Fibroblast of lung (primary cell): Measurements from ENCODE around the gene HSD3B2. TPM values are rescaled to one million over a fixed set of nuclear protein-coding genes. Genes with fewer than 3 reads are reported as not detected.

Experiments used
- DNase-seq, 2 donors: peaks; one replicate each; pipeline versions ENCODE4 v3.0.0 to v3.0.0-alpha.2; 2010; ENCODE audit warnings: low read depth in 2 of 2
- H2AFZ ChIP-seq: 2 replicates; pipeline ENCODE4 v1.5.1; 2012; ENCODE audit warnings: low read length, control low read depth, inconsistent platforms
- H3K27ac ChIP-seq: 2 replicates; pipeline ENCODE4 v1.5.1; 2011; ENCODE audit warnings: low read length, control low read depth; ENCODE audit not compliant: insufficient read depth
- H3K27me3 ChIP-seq: 2 replicates; pipeline ENCODE4 v1.5.1; 2011; ENCODE audit warnings: mild to moderate bottlenecking, low read length; ENCODE audit not compliant: control insufficient read depth, insufficient read depth
- H3K36me3 ChIP-seq: 2 replicates; pipeline ENCODE4 v1.5.1; 2011; ENCODE audit warnings: low read length; ENCODE audit not compliant: control insufficient read depth, insufficient read depth
- H3K4me1 ChIP-seq: 2 replicates; pipeline ENCODE4 v1.5.1; 2011; ENCODE audit warnings: low read length; ENCODE audit not compliant: control insufficient read depth, insufficient read depth; ENCODE audit errors: extremely low read depth
- H3K4me2 ChIP-seq: 2 replicates; pipeline ENCODE4 v1.5.1; 2011; ENCODE audit warnings: low read length, control low read depth; ENCODE audit not compliant: insufficient read depth; ENCODE audit errors: extremely low read depth
- H3K4me3 ChIP-seq, 4 experiments: fragments of 200-600 bp in 1 of 4; sonication (generic) in 1 of 4; replicated peaks in 1 of 4; 2 replicates each; pipeline ENCODE4 v1.5.1; 2011 to 2016; ENCODE audit warnings: low read length in 4 of 4, low read depth in 3 of 4, mild to moderate bottlenecking in 3 of 4, control low read depth in 2 of 4, inconsistent platforms in 1 of 4, mixed read lengths in 1 of 4; ENCODE audit not compliant: insufficient read depth in 1 of 4; ENCODE audit errors: control extremely low read depth in 1 of 4
- H3K79me2 ChIP-seq: 2 replicates; pipeline ENCODE4 v1.5.1; 2012; ENCODE audit warnings: mild to moderate bottlenecking, low read length, inconsistent platforms; ENCODE audit not compliant: control insufficient read depth, insufficient read depth
- H3K9ac ChIP-seq: 2 replicates; pipeline ENCODE4 v1.5.1; 2011; ENCODE audit warnings: mild to moderate bottlenecking, low read length, control low read depth; ENCODE audit not compliant: insufficient read depth
- H3K9me3 ChIP-seq: 2 replicates; pipeline ENCODE4 v1.5.1; 2012; ENCODE audit warnings: low read depth, low read length; ENCODE audit not compliant: control insufficient read depth, insufficient read depth
- H4K20me1 ChIP-seq: 2 replicates; pipeline ENCODE4 v1.5.1; 2011; ENCODE audit warnings: low read length; ENCODE audit not compliant: control insufficient read depth, insufficient read depth; ENCODE audit errors: extremely low read depth
- EZH2 ChIP-seq: IDR thresholded peaks from 2 replicates; pipeline ENCODE4 v1.5.1; 2012; ENCODE audit warnings: low read length, control low read depth, mild to moderate bottlenecking; ENCODE audit errors: missing control alignments
- polyA plus RNA-seq, 2 donors: library from polyadenylated mRNA; depleted of rRNA in 1 of 2; stranded (reverse) in 1 of 2; unstranded in 1 of 2; fragments of >200 nt; gene quantifications; 2 replicates each; pipeline ENCODE4 v1.2.1, GENCODE V29; 2011 to 2012; ENCODE audit warnings: missing spikeins in 1 of 2
- total RNA-seq: library from RNA; depleted of rRNA; stranded (reverse); fragments of >200 nt; gene quantifications from 2 replicates; pipeline ENCODE4 v1.2.1, GENCODE V29; 2014
- TF ChIP-seq, protein P1 (sequence below), 2 donors: IDR thresholded peaks in 1 of 2; conservative IDR thresholded peaks in 1 of 2; 1 replicate in 1 of 2; 2 replicates in 1 of 2; pipeline ENCODE4 v1.5.1; 2011 to 2012; ENCODE audit warnings: low read length in 2 of 2, control low read depth in 1 of 2, inconsistent platforms in 1 of 2, low read depth in 1 of 2, mild to moderate bottlenecking in 1 of 2

HSD3B2 gene
- total and polyA plus RNA-seq, 2 donors (not counting 1 experiment from before 2014, with no cell fraction given): not detected

DNA sequence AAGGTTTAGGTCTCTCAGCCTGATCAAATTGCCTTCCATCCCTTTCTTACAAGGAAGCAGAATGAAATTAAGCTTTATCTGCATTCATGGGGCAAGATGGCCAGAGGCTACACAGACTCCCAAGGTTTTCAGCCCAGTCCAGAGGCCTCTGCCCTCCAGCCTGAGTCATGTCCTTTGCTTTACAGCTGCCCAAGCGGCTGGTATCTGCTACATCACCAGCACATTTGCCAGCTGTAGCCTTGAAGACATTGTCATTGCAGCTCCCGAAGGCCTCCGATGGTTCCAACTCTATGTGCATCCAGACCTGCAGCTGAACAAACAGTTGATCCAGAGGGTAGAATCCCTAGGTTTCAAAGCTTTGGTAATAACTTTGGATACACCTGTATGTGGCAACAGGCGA lies 30.4 kb upstream of the HSD3B2 start:
- H3K4me3 ChIP-seq: no peak overlapping the region
- H3K27me3 ChIP-seq: no peaks in the 10 kb centered on the region
- no peak overlapping the region for H3K27ac ChIP-seq
- no peaks in the 10 kb centered on the region for H3K36me3 ChIP-seq
- no peak overlapping the region for H2AFZ ChIP-seq
- no peaks in the 10 kb centered on the region for H3K4me1 ChIP-seq
- no peak overlapping the region for H3K4me2 ChIP-seq
- no peaks in the 10 kb centered on the region for H3K9me3 ChIP-seq
- TF ChIP-seq, protein P1, sequence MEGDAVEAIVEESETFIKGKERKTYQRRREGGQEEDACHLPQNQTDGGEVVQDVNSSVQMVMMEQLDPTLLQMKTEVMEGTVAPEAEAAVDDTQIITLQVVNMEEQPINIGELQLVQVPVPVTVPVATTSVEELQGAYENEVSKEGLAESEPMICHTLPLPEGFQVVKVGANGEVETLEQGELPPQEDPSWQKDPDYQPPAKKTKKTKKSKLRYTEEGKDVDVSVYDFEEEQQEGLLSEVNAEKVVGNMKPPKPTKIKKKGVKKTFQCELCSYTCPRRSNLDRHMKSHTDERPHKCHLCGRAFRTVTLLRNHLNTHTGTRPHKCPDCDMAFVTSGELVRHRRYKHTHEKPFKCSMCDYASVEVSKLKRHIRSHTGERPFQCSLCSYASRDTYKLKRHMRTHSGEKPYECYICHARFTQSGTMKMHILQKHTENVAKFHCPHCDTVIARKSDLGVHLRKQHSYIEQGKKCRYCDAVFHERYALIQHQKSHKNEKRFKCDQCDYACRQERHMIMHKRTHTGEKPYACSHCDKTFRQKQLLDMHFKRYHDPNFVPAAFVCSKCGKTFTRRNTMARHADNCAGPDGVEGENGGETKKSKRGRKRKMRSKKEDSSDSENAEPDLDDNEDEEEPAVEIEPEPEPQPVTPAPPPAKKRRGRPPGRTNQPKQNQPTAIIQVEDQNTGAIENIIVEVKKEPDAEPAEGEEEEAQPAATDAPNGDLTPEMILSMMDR (conservative IDR thresholded peaks at IDR 0.05 in 1 of 2, IDR thresholded peaks at IDR 0.05 in 1 of 2; ENCODE audit: low read depth in 1 of 2, low read length in 2 of 2): no peak
- TF ChIP-seq EZH2: no peak
- no peak overlapping the region for H3K9ac ChIP-seq
- H3K79me2 ChIP-seq: no peaks in the 10 kb centered on the region
- no peaks in the 10 kb centered on the region for H4K20me1 ChIP-seq
- no peak for DNase-seq

DNA sequence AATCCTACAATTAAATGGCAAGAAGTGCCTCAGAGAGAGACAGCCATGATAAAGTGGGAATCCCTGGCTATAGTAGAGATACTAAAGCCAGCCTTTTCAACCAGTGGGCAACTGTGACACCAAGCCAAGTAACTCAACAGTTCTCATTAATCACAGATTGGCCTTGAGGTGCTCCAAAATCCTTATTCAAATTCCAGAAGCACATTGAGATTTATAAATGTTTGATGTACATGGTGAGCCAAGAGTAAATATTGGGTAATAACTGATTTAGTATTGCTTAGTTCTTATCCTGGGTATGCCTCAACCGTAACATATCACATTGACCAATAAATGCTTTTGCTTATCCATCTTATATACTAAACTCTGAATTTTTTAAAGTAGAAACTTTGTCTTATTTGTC lies 29.3 kb upstream of the HSD3B2 start:
- Histone ChIP-seq H3K27me3 (no peaks in the 10 kb centered on the region), H3K36me3 (no peaks in the 10 kb centered on the region), H3K9ac (no peak overlapping the region), H4K20me1 (no peaks in the 10 kb centered on the region), H3K4me3 (no peak overlapping the region), H2AFZ (no peak overlapping the region), H3K9me3 (no peaks in the 10 kb centered on the region), H3K4me2 (no peak overlapping the region), H3K27ac (no peak overlapping the region), H3K79me2 (no peaks in the 10 kb centered on the region), H3K4me1 (no peaks in the 10 kb centered on the region)
- no peak for DNase-seq
- TF ChIP-seq EZH2: no peak
- TF ChIP-seq, protein P1 (conservative IDR thresholded peaks at IDR 0.05 in 1 of 2, IDR thresholded peaks at IDR 0.05 in 1 of 2; ENCODE audit: low read depth in 1 of 2, low read length in 2 of 2): no peak

DNA sequence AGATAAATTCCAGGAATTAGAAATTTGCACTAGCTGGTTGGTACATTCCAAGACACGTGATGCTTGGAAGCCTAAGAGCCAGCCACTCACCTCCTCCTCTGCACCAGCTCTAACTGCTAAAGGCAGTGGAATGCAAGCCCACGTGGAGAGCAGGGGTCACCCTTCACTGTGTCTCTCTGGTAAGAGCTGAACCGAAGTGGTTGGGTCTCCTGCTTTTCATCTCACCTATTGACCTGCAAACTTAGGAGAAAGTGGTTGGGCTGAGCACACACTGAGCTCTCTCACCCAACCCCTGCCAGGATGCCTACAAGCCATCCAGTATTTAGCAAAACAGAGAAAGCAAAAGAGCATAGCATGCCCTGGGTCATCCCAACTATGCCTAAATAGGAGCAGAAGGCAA lies 27.1 kb upstream of the HSD3B2 start:
- TF ChIP-seq, protein P1 (conservative IDR thresholded peaks at IDR 0.05 in 1 of 2, IDR thresholded peaks at IDR 0.05 in 1 of 2; ENCODE audit: low read depth in 1 of 2, low read length in 2 of 2): no peak
- no peaks in the 10 kb centered on the region for H3K36me3 ChIP-seq
- H3K79me2 ChIP-seq: no peaks in the 10 kb centered on the region
- no peaks in the 10 kb centered on the region for H4K20me1 ChIP-seq
- no peak overlapping the region for H3K4me3 ChIP-seq
- no peaks in the 10 kb centered on the region for H3K9me3 ChIP-seq
- DNase-seq: no peak
- no peaks in the 10 kb centered on the region for H3K4me1 ChIP-seq
- no peak overlapping the region for H3K4me2 ChIP-seq
- H2AFZ ChIP-seq: no peak overlapping the region
- H3K27me3 ChIP-seq: no peaks in the 10 kb centered on the region
- H3K9ac ChIP-seq: no peak overlapping the region
- no peak overlapping the region for H3K27ac ChIP-seq
